ENCODE data around the gene RPP38. TPM values are rescaled to one million over a fixed set of nuclear protein-coding genes. Genes with fewer than 3 reads are reported as not detected.

The RPP38 gene
- total and polyA plus RNA-seq, 2 of the 8 experiments (the other 6 are each of a cell fraction or from before 2014, with no cell fraction given): 20.8 to 23.3 TPM

DNA sequence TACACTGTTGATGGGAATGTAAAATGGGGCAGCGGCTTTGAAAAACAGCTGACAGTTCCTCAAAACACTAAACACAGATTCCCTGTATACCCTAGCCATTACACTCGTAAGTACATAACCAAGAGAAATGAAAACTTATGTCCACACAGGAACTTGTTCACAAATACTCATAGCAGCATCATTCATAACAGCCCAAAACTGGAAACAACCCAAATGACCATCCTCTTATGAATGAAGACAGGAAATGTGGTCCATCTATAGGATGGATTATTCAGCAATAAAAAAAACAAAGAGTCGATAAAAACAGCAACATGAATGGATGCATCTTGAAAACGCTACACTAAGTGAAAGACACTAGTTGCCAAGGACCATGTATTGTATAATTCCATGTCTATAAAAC, 47.6 kb downstream of the RPP38 start:
- H3K27me3 ChIP-seq (replicated peaks in 1 of 4; ENCODE audit: control insufficient read depth in 3 of 4, extremely low read depth in 1 of 4, insufficient read depth in 3 of 4, low read length in 3 of 4): no peaks in the 10 kb centered on the region
- H3K4me1 ChIP-seq (replicated peaks in 1 of 4; ENCODE audit: control insufficient read depth in 3 of 4, insufficient read depth in 4 of 4, low read length in 3 of 4): no peaks in the 10 kb centered on the region; a peak in 1 of 7 replicates
- H4K91ac ChIP-seq (replicated peaks; ENCODE audit: insufficient read length, low read length): no peak overlapping the region
- no peak overlapping the region for H3K4ac ChIP-seq (replicated peaks; ENCODE audit: insufficient read length, low read depth, low read length)
- H3K79me1 ChIP-seq (ENCODE audit: low read depth, low read length): peaks cover 4% of the 10 kb centered on the region; the same call in 1 of the 2 replicates
- H3K4me3 ChIP-seq (ENCODE audit: extremely low read depth in 1 of 4, insufficient read depth in 2 of 4, low read depth in 3 of 4, low read length in 4 of 4): no peak overlapping the region
- H2BK20ac ChIP-seq (ENCODE audit: low read length): no peak overlapping the region
- H2BK120ac ChIP-seq (replicated peaks; ENCODE audit: low read depth, low read length): no peak overlapping the region
- no peak overlapping the region for H2BK5ac ChIP-seq (ENCODE audit: low read depth, low read length)
- peaks cover 8% of the 10 kb centered on the region; the same call in 1 of the 2 replicates for H3K23me2 ChIP-seq (ENCODE audit: low read depth, low read length)
- no peak overlapping the region for H2BK15ac ChIP-seq (ENCODE audit: low read length)
- no peak overlapping the region for H2AK5ac ChIP-seq (ENCODE audit: low read depth, low read length)
- no peak overlapping the region for H3K23ac ChIP-seq (ENCODE audit: insufficient read length)
- H3K9me3 ChIP-seq (ENCODE audit: insufficient read depth in 2 of 2, low read depth in 1 of 2, low read length in 1 of 2): 0 out of 4 replicates have a peak, but pooled peaks cover 0 to 4% of the 10 kb centered on the region in 2 experiments
- H3K27ac ChIP-seq (ENCODE audit: low read depth, low read length): no peak overlapping the region
- H2AFZ ChIP-seq (ENCODE audit: low read length): no peak overlapping the region
- DNase-seq (ENCODE audit: low read depth in 1 of 2, low spot score in 2 of 2) (no peak), FAIRE-seq (no peak)
- POLR2A ChIA-PET (ENCODE audit: partially characterized antibody): no interaction called here
- H3K4me2 ChIP-seq (ENCODE audit: insufficient read depth in 1 of 2, low read depth in 2 of 2, low read length in 2 of 2): no peak overlapping the region
- no peaks in the 10 kb centered on the region for H3K36me3 ChIP-seq (ENCODE audit: control insufficient read depth in 2 of 4, insufficient read depth in 4 of 4, low read length in 3 of 4)
- peaks cover 0 to 19% of the 10 kb centered on the region in 2 experiments; a peak in 2 of 4 replicates for H3K79me2 ChIP-seq (ENCODE audit: control insufficient read depth in 1 of 2, insufficient read depth in 2 of 2, low read length in 2 of 2)
- H3K14ac ChIP-seq (ENCODE audit: insufficient read length): no peak overlapping the region
- no peak overlapping the region for H3K18ac ChIP-seq (ENCODE audit: extremely low read depth, low read length)
- H4K8ac ChIP-seq (ENCODE audit: extremely low read depth, insufficient read depth, low read length): no peak overlapping the region
- H3K9ac ChIP-seq (replicated peaks in 1 of 4; ENCODE audit: extremely low read depth in 1 of 4, low read depth in 3 of 4, low read length in 3 of 4): no peak overlapping the region
- peaks cover 0 to 6% of the 10 kb centered on the region in 2 experiments for H4K20me1 ChIP-seq (replicated peaks in 1 of 2; ENCODE audit: control insufficient read depth in 1 of 2, insufficient read depth in 2 of 2, low read length in 2 of 2)
- CTCF ChIA-PET (ENCODE audit: partially characterized antibody): interaction anchor here (0.6 to 0.9 kb wide), 3 partner anchors 23 to 403 kb away, joined by 3 to 4 read pairs (median 3); no protein-coding TSS in a partner anchor
- 86% methylated on average over 4 of the region's 4 CpGs; no CpG with 5 or more reads in 1 of the 2 experiments for WGBS, 2 experiments (ENCODE audit: extremely low coverage in 1 of 2, insufficient coverage in 1 of 2, insufficient read length in 1 of 2, insufficient replicate concordance in 2 of 2, low coverage in 1 of 2, low lambda C conversion rate in 2 of 2, missing lambda C conversion rate in 1 of 2)
- no peak overlapping the region for H4K5ac ChIP-seq (ENCODE audit: insufficient read length, low read depth, low read length)
- TF ChIP-seq KDM1A (IDR thresholded peaks at IDR 0.05; ENCODE audit: borderline replicate concordance, low read length) (no peak), SIX5 (IDR thresholded peaks at IDR 0.05; ENCODE audit: low read depth, low read length) (no peak), EZH2 (IDR thresholded peaks at IDR 0.05; ENCODE audit: low read depth, low read length, severe bottlenecking) (no peak), JUND (IDR thresholded peaks at IDR 0.05; ENCODE audit: low read length) (no peak)
- TF ChIP-seq, protein P1, sequence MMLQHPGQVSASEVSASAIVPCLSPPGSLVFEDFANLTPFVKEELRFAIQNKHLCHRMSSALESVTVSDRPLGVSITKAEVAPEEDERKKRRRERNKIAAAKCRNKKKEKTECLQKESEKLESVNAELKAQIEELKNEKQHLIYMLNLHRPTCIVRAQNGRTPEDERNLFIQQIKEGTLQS (IDR thresholded peaks at IDR 0.05; ENCODE audit: insufficient read depth, low read depth, low read length): no peak
- H2BK12ac ChIP-seq (ENCODE audit: low read depth, low read length): no peak overlapping the region
- H3K56ac ChIP-seq (replicated peaks; ENCODE audit: insufficient read length, low read depth, low read length): no peak overlapping the region
